T-helper 1 cell treated with Interleukin-12 subunit alpha and Interleukin-12 subunit beta and Interleukin-4 antibody, amounts not matched to agents 30 ng/mL and 1 ng/mL, for 36 hours (primary cell): ENCODE data around the gene SHROOM1. TPM values are rescaled to one million over a fixed set of nuclear protein-coding genes. Genes with fewer than 3 reads are reported as not detected.

Experiments used
- intact Hi-C: fragments of 100-400 bp; cut with micrococcal nuclease; formaldehyde crosslinking; loops from one replicate; pipeline ENCODE4 v1.15.1; 2024
- total RNA-seq: library from RNA; stranded (reverse); gene quantifications from 2 replicates; pipeline ENCODE4 v1.2.3, GENCODE V29; 2022

SHROOM1 gene
- total RNA-seq, 1 donor from 2014 or later = 4.2 TPM

GRCh38 chr5:132779961-132780360 lies 50.5 kb downstream of the SHROOM1 start:
- intact Hi-C loops = loop anchor here (5.0 kb wide), 1 partner anchor 32 kb away; the partner anchor contains the start of gene SOWAHA

- intact Hi-C loops = loop anchor here (5.0 kb wide), 1 partner anchor 33 kb away; the partner anchor contains the start of gene SOWAHA
Measured at GRCh38 chr5:132778856-132779255, 51.6 kb downstream of the SHROOM1 start.

- intact Hi-C loops = loop anchor here (5.0 kb wide), 1 partner anchor 34 kb away; the partner anchor contains the start of gene SOWAHA
Measured at GRCh38 chr5:132778129-132778528, 52.3 kb downstream of the SHROOM1 start.

GRCh38 chr5:132777209-132778069 lies 53.0 kb downstream of the SHROOM1 start, which contains the start of gene SEPTIN8:
SEPTIN8 (minus strand) TSS chr5:132777239; CDS start chr5:132777137, 102 bp downstream.
- intact Hi-C loops = loop anchor here (1.0 to 5.0 kb wide), 2 partner anchors 35 to 40 kb away; partner anchors contain the start of genes KIF3A and SOWAHA

GRCh38 chr5:132776938-132777208 lies 53.6 kb downstream of the SHROOM1 start:
- intact Hi-C loops = loop anchor here (1.0 to 5.0 kb wide), 3 partner anchors 26 to 40 kb away; partner anchors contain the start of genes KIF3A and SOWAHA

GRCh38 chr5:132776131-132776937 lies 54.1 kb downstream of the SHROOM1 start:
- intact Hi-C loops = loop anchor here (1.0 to 5.0 kb wide), 2 partner anchors 25 to 36 kb away; partner anchors contain the start of gene SOWAHA

GRCh38 chr5:132775476-132775961 lies 54.9 kb downstream of the SHROOM1 start:
- intact Hi-C loops = loop anchor here (5.0 kb wide), 1 partner anchor 37 kb away; the partner anchor contains the start of gene SOWAHA

- intact Hi-C loops = loop anchor here (5.0 kb wide), 1 partner anchor 37 kb away; the partner anchor contains the start of gene SOWAHA
Measured at GRCh38 chr5:132774896-132775295, 55.6 kb downstream of the SHROOM1 start.

GRCh38 chr5:132774406-132774805 lies 56.0 kb downstream of the SHROOM1 start:
- intact Hi-C loops = no loop called here

GRCh38 chr5:132773601-132774355 lies 56.7 kb downstream of the SHROOM1 start:
- intact Hi-C loops = no loop called here

- intact Hi-C loops = no loop called here
Measured at GRCh38 chr5:132773114-132773513, 57.3 kb downstream of the SHROOM1 start.

- intact Hi-C loops = no loop called here
Measured at GRCh38 chr5:132772291-132773070, 58.0 kb downstream of the SHROOM1 start.

Other genes starting within 250 kb of the SHROOM1 start
- gene IL13, start 172.5 kb downstream of the SHROOM1 start, total RNA-seq = 130 and 131 TPM in 2 replicates
- gene IL4, start 156.7 kb downstream of the SHROOM1 start, total RNA-seq = 12.7 and 12.8 TPM in 2 replicates
- 41.2 and 42.9 TPM in 2 replicates for gene KIF3A, start 93.1 kb downstream of the SHROOM1 start, total RNA-seq
- gene CCNI2, start 83.2 kb downstream of the SHROOM1 start, total RNA-seq = 62.0 and 66.5 TPM in 2 replicates
- gene SEPTIN8, start 53.4 kb downstream of the SHROOM1 start, total RNA-seq = 52.4 and 54.0 TPM in 2 replicates
- gene SOWAHA, start 17.3 kb downstream of the SHROOM1 start, total RNA-seq = 0.51 TPM in 2 replicates
- gene GDF9, start 35.8 kb upstream of the SHROOM1 start, total RNA-seq = 0.22 and 0.37 TPM in 2 replicates
- 324 and 333 TPM in 2 replicates for gene UQCRQ, start 36.0 kb upstream of the SHROOM1 start, total RNA-seq
- gene LEAP2, start 43.0 kb upstream of the SHROOM1 start, total RNA-seq = 2.7 and 3.8 TPM in 2 replicates
- 45.5 and 46.9 TPM in 2 replicates for gene AFF4, start 133.0 kb upstream of the SHROOM1 start, total RNA-seq
- gene ZCCHC10, start 195.9 kb upstream of the SHROOM1 start, total RNA-seq = 34.3 and 35.7 TPM in 2 replicates
- gene HSPA4, start 221.4 kb upstream of the SHROOM1 start, total RNA-seq = 109 and 117 TPM in 2 replicates